Measurements from ENCODE around the gene ZNF337.

GRCh38 chr20:25745100-25745499 lies 48.4 kb upstream of the ZNF337 start:
- no peak for TF ChIP-seq ZNF70 (CRISPR knock-in tag; IDR thresholded peaks at IDR 0.05)
- TF ChIP-seq SNAI2 (CRISPR knock-in tag; IDR thresholded peaks at IDR 0.05), result no peak

All from SK-N-SH treated with all-trans-retinoic acid at 6 μM for 48 hours (cell line).